ENCODE data around the gene TPRN. TPM values are rescaled to one million over a fixed set of nuclear protein-coding genes. Genes with fewer than 3 reads are reported as not detected.

The TPRN gene
- total and polyA plus RNA-seq, 2 experiments from 2014 or later: 6.4 to 29.2 TPM

DNA sequence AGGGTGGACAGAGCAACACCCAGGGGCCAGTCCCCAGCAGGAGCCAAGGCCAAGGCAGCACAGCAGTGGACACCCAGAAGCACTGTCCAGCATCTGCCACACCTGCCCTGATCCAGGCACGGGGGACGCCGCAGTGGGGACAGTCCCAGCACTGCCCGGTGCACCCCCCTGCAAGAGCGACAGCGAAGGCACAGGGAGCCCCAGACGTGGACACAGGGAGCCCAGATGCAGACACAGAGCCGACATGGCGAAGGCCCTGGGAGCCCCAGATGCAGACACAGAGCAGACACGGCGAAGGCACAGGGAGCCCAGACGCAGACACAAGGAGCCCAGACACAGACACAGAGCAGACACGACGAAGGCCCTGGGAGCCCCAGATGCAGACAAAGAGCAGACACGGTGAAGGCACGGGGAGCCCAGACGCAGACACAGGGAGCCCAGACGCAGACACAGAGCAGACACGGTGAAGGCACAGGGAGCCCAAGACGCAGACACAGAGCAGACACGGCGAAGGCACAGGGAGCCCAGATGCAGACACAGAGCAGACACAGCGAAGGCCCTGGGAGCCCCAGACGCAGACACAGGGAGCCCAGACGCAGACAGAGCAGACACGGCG, 16.5 kb downstream of the TPRN start:
- Mint-ChIP-seq H3K27me3 (ENCODE audit: insufficient read depth, low read depth, poor library complexity) (peaks cover 11% of the 10 kb centered on the region), H3K9me3 (no peaks in the 10 kb centered on the region), H3K27ac (no peak overlapping the region), H3K36me3 (ENCODE audit: low read depth) (peaks cover 21% of the 10 kb centered on the region), H3K4me1 (peaks cover 5% of the 10 kb centered on the region), H3K4me3 (no peak overlapping the region; the same call in 2 of the 3 replicates)
- TF ChIP-seq, protein P1, sequence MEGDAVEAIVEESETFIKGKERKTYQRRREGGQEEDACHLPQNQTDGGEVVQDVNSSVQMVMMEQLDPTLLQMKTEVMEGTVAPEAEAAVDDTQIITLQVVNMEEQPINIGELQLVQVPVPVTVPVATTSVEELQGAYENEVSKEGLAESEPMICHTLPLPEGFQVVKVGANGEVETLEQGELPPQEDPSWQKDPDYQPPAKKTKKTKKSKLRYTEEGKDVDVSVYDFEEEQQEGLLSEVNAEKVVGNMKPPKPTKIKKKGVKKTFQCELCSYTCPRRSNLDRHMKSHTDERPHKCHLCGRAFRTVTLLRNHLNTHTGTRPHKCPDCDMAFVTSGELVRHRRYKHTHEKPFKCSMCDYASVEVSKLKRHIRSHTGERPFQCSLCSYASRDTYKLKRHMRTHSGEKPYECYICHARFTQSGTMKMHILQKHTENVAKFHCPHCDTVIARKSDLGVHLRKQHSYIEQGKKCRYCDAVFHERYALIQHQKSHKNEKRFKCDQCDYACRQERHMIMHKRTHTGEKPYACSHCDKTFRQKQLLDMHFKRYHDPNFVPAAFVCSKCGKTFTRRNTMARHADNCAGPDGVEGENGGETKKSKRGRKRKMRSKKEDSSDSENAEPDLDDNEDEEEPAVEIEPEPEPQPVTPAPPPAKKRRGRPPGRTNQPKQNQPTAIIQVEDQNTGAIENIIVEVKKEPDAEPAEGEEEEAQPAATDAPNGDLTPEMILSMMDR (conservative IDR thresholded peaks at IDR 0.05; ENCODE audit: low read depth in 2 of 2): no peak
- no peak for TF ChIP-seq POLR2AphosphoS5 (IDR thresholded peaks at IDR 0.05; ENCODE audit: low read depth)
- TF ChIP-seq NANOG (IDR thresholded peaks at IDR 0.05; ENCODE audit: borderline replicate concordance): no peak
- TF ChIP-seq STAT1 (IDR thresholded peaks at IDR 0.05; ENCODE audit: unreplicated experiment): no peak
- TF ChIP-seq ZNF331 (CRISPR knock-in tag; IDR thresholded peaks at IDR 0.05; ENCODE audit: low read depth): no peak
- TF ChIP-seq, protein P2, sequence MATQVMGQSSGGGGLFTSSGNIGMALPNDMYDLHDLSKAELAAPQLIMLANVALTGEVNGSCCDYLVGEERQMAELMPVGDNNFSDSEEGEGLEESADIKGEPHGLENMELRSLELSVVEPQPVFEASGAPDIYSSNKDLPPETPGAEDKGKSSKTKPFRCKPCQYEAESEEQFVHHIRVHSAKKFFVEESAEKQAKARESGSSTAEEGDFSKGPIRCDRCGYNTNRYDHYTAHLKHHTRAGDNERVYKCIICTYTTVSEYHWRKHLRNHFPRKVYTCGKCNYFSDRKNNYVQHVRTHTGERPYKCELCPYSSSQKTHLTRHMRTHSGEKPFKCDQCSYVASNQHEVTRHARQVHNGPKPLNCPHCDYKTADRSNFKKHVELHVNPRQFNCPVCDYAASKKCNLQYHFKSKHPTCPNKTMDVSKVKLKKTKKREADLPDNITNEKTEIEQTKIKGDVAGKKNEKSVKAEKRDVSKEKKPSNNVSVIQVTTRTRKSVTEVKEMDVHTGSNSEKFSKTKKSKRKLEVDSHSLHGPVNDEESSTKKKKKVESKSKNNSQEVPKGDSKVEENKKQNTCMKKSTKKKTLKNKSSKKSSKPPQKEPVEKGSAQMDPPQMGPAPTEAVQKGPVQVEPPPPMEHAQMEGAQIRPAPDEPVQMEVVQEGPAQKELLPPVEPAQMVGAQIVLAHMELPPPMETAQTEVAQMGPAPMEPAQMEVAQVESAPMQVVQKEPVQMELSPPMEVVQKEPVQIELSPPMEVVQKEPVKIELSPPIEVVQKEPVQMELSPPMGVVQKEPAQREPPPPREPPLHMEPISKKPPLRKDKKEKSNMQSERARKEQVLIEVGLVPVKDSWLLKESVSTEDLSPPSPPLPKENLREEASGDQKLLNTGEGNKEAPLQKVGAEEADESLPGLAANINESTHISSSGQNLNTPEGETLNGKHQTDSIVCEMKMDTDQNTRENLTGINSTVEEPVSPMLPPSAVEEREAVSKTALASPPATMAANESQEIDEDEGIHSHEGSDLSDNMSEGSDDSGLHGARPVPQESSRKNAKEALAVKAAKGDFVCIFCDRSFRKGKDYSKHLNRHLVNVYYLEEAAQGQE (IDR thresholded peaks at IDR 0.05; ENCODE audit: unreplicated experiment): no peak
- TF ChIP-seq, protein P3, sequence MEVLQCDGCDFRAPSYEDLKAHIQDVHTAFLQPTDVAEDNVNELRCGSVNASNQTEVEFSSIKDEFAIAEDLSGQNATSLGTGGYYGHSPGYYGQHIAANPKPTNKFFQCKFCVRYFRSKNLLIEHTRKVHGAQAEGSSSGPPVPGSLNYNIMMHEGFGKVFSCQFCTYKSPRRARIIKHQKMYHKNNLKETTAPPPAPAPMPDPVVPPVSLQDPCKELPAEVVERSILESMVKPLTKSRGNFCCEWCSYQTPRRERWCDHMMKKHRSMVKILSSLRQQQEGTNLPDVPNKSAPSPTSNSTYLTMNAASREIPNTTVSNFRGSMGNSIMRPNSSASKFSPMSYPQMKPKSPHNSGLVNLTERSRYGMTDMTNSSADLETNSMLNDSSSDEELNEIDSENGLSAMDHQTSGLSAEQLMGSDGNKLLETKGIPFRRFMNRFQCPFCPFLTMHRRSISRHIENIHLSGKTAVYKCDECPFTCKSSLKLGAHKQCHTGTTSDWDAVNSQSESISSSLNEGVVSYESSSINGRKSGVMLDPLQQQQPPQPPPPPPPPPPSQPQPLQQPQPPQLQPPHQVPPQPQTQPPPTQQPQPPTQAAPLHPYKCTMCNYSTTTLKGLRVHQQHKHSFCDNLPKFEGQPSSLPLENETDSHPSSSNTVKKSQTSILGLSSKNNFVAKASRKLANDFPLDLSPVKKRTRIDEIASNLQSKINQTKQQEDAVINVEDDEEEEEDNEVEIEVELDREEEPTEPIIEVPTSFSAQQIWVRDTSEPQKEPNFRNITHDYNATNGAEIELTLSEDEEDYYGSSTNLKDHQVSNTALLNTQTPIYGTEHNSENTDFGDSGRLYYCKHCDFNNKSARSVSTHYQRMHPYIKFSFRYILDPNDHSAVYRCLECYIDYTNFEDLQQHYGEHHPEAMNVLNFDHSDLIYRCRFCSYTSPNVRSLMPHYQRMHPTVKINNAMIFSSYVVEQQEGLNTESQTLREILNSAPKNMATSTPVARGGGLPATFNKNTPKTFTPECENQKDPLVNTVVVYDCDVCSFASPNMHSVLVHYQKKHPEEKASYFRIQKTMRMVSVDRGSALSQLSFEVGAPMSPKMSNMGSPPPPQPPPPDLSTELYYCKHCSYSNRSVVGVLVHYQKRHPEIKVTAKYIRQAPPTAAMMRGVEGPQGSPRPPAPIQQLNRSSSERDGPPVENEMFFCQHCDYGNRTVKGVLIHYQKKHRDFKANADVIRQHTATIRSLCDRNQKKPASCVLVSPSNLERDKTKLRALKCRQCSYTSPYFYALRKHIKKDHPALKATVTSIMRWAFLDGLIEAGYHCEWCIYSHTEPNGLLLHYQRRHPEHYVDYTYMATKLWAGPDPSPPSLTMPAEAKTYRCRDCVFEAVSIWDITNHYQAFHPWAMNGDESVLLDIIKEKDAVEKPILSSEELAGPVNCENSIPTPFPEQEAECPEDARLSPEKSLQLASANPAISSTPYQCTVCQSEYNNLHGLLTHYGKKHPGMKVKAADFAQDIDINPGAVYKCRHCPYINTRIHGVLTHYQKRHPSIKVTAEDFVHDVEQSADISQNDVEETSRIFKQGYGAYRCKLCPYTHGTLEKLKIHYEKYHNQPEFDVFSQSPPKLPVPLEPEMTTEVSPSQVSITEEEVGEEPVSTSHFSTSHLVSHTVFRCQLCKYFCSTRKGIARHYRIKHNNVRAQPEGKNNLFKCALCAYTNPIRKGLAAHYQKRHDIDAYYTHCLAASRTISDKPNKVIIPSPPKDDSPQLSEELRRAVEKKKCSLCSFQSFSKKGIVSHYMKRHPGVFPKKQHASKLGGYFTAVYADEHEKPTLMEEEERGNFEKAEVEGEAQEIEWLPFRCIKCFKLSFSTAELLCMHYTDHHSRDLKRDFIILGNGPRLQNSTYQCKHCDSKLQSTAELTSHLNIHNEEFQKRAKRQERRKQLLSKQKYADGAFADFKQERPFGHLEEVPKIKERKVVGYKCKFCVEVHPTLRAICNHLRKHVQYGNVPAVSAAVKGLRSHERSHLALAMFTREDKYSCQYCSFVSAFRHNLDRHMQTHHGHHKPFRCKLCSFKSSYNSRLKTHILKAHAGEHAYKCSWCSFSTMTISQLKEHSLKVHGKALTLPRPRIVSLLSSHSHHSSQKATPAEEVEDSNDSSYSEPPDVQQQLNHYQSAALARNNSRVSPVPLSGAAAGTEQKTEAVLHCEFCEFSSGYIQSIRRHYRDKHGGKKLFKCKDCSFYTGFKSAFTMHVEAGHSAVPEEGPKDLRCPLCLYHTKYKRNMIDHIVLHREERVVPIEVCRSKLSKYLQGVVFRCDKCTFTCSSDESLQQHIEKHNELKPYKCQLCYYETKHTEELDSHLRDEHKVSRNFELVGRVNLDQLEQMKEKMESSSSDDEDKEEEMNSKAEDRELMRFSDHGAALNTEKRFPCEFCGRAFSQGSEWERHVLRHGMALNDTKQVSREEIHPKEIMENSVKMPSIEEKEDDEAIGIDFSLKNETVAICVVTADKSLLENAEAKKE (CRISPR knock-in tag; IDR thresholded peaks at IDR 0.05): no peak
- TF ChIP-seq CREB1 (CRISPR knock-in tag; IDR thresholded peaks at IDR 0.05; ENCODE audit: low read depth): no peak
- no peak for TF ChIP-seq EZH2 (IDR thresholded peaks at IDR 0.05; ENCODE audit: low read depth, unreplicated experiment)
- TF ChIP-seq EZH2phosphoT487 (IDR thresholded peaks at IDR 0.05; ENCODE audit: unreplicated experiment): no peak
- TF ChIP-seq JUNB (IDR thresholded peaks at IDR 0.05; ENCODE audit: unreplicated experiment): no peak
- TF ChIP-seq, protein P4, sequence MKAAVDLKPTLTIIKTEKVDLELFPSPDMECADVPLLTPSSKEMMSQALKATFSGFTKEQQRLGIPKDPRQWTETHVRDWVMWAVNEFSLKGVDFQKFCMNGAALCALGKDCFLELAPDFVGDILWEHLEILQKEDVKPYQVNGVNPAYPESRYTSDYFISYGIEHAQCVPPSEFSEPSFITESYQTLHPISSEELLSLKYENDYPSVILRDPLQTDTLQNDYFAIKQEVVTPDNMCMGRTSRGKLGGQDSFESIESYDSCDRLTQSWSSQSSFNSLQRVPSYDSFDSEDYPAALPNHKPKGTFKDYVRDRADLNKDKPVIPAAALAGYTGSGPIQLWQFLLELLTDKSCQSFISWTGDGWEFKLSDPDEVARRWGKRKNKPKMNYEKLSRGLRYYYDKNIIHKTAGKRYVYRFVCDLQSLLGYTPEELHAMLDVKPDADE (IDR thresholded peaks at IDR 0.05): no peak
- no peak for TF ChIP-seq ZNF114 (CRISPR knock-in tag; IDR thresholded peaks at IDR 0.05)
- peaks cover 8% of the 10 kb centered on the region; the same call in 1 of the 2 replicates for H3K4me1 ChIP-seq (ENCODE audit: insufficient read depth)
- no peak overlapping the region for H3K4me2 ChIP-seq
- no peak overlapping the region for H3K27ac ChIP-seq (ENCODE audit: low read depth)
- DNase-seq (ENCODE audit: low spot score) (no peak), ATAC-seq (no peak)
- peaks cover 19% of the 10 kb centered on the region for H3K79me2 ChIP-seq (replicated peaks; ENCODE audit: insufficient read depth)
- H3K27me3 ChIP-seq (ENCODE audit: insufficient read depth): no peaks in the 10 kb centered on the region
- no peaks in the 10 kb centered on the region for H3K9me2 ChIP-seq (ENCODE audit: insufficient read depth)
- H3F3A ChIP-seq (replicated peaks; ENCODE audit: low read depth): 0 out of 2 replicates have a peak, but pooled peaks cover 4% of the 10 kb centered on the region
- H4K20me1 ChIP-seq (replicated peaks; ENCODE audit: insufficient read depth): 0 out of 2 replicates have a peak, but pooled peaks cover 5% of the 10 kb centered on the region
- H2AFZ ChIP-seq: no peak overlapping the region
- no peak overlapping the region for H3K4me3 ChIP-seq
- H3K36me3 ChIP-seq (ENCODE audit: insufficient read depth): no peaks in the 10 kb centered on the region

Data from GM23338 (cell line).